ENCODE measurements around the gene ERV3-1. TPM values are rescaled to one million over a fixed set of nuclear protein-coding genes. Genes with fewer than 3 reads are reported as not detected.
"Not testable (repeated sequence)": the region's sequence is repeated elsewhere in the genome, so short reads cannot be mapped to it uniquely, and the experiment has no call there.

ERV3-1 gene
- total RNA-seq, 1 experiment from 2014 or later, result 7.2 TPM

DNA sequence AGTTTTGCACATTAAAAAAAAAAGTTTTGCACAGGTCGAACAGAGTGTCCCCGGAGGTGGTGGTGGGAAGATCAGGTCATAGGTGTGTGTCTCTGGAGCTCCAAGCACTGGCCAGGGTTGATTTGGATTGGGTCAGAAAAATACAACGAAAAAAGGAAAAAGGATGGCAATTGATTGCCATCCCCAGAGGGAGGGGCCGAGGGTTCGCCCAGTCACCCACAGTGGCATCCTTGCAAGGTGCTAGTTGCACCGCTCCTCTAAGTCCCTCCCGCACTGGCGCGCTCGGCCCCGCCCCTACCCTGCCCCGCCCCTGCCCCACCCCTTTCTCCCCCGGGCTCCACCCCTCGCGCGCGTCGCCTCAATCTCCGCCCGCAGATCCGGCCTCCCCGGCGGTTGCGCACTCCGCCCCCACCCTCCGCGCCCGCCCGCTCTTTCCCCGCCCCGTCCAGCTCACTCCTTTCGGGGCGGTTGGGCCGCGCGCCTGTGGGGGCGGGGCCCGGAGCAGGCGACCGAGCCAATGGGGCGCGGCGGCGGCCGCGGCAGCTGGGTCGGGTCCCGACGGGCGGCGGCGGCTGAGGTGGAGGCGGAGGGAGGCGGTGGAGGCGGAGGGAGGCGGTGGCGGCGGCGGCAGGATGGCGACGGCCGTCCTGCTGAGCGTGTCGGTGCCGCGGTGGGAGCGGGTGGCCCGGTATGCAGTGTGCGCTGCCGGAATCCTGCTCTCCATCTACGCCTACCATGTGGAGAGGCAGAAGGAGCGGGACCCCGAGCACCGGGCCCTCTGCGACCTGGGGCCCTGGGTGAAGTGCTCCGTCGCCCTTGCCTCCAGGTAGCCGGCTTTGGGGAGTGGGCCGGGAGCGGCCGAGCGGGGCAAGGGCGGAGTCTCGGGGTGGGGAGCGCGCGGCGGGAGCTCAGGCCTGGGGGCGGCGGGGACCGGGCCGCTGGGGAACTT is 31.5 kb upstream of the ERV3-1 start:
- ChIA-PET RAD21 (ENCODE audit: low non-redundant PET in 1 of 2, low total read pairs in 2 of 2, uncharacterized antibody in 2 of 2, unreplicated experiment in 2 of 2) (interaction anchor here in 1 of 2 experiments (0.6 kb wide), 2 partner anchors 269 to 439 kb away, joined by 3 to 4 read pairs; no protein-coding TSS in a partner anchor), CTCF (interaction anchor here (0.6 kb wide), 1 partner anchor 21 kb away, joined by 4 read pairs; no protein-coding TSS in a partner anchor), POLR2A (interaction anchor here (0.6 to 1.2 kb wide), 2 partner anchors 12 to 16 kb away, joined by 3 to 4 read pairs; no protein-coding TSS in a partner anchor)
- BruUV-seq (replicated peaks), result no TSS peak
- H4K20me1 ChIP-seq (ENCODE audit: insufficient read depth), result no peaks in the 10 kb centered on the region
- H3K9me3 ChIP-seq (ENCODE audit: control insufficient read depth in 1 of 2, insufficient read depth in 1 of 2, low read depth in 1 of 2, low read length in 2 of 2), result no peaks in the 10 kb centered on the region
- peak overlapping the region; percentile 53 for H3K4me2 ChIP-seq (ENCODE audit: low read length)
- peaks cover 2 to 18% of the 10 kb centered on the region in 2 experiments; a peak in 3 of 4 replicates for H3K4me1 ChIP-seq (ENCODE audit: control insufficient read depth in 1 of 2, insufficient read depth in 2 of 2, low read length in 2 of 2)
- peak; percentile 82 for DNase-seq (ENCODE audit: low read depth, low spot score)
- peak overlapping the region; percentile 58 to 71 for H3K4me3 ChIP-seq (replicated peaks in 1 of 2; ENCODE audit: low read depth in 1 of 2, low read length in 2 of 2)
- peak overlapping the region; percentile 77 for H3K9ac ChIP-seq (ENCODE audit: low read length)
- H3K27ac ChIP-seq (ENCODE audit: low read depth, low read length), result peak overlapping the region; percentile 75
- peaks cover 22% of the 10 kb centered on the region for H3K79me2 ChIP-seq (ENCODE audit: insufficient read depth, low read length)
- H3K27me3 ChIP-seq (ENCODE audit: insufficient read depth, low read length), result no peaks in the 10 kb centered on the region
- no peak overlapping the region for H2AFZ ChIP-seq (ENCODE audit: low read depth, low read length, poor library complexity, severe bottlenecking)
- TF ChIP-seq EGR1 (IDR thresholded peaks at IDR 0.05; ENCODE audit: low read depth) (peak; percentile 39; the same call in 1 of the 2 replicates), SRF (IDR thresholded peaks at IDR 0.05; ENCODE audit: low read depth) (no peak)
- ATAC-seq, result peak; percentile 89
- intact Hi-C loops (cut with micrococcal nuclease), result no loop called here
- no peaks in the 10 kb centered on the region for H3K36me3 ChIP-seq (ENCODE audit: control insufficient read depth in 1 of 2, insufficient read depth in 2 of 2, low read length in 2 of 2)
- H3K9me2 ChIP-seq (ENCODE audit: insufficient read depth), result no peaks in the 10 kb centered on the region

DNA sequence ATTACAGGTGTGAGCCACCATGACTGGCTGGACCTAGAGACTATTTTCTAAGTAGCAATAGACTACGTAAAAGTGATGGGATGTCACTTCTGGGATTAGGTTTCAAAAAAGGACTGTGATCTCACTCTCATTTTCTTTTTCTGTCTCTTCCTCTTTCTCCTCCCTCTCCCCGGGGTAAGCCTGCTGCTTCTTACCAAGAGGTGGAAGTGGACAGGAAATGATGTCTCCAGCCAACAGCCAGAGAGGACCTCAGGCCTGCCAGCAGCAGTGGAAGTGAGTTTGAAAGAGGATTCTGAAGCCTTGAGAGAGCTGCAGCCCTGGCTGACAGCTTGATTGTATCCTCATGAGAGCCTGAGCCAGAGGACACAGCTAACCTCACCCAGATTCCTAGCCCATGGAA is 30.0 kb upstream of the ERV3-1 start:
- H3K4me3 ChIP-seq (replicated peaks in 1 of 2; ENCODE audit: low read depth in 1 of 2, low read length in 2 of 2); H4K20me1 ChIP-seq (ENCODE audit: insufficient read depth); RAD21 ChIA-PET (ENCODE audit: low non-redundant PET in 1 of 2, low total read pairs in 2 of 2, uncharacterized antibody in 2 of 2, unreplicated experiment in 2 of 2); DNase-seq (ENCODE audit: low read depth, low spot score); H3K9ac ChIP-seq (ENCODE audit: low read length); H2AFZ ChIP-seq (ENCODE audit: low read depth, low read length, poor library complexity, severe bottlenecking); intact Hi-C loops (cut with micrococcal nuclease); H3K36me3 ChIP-seq (ENCODE audit: control insufficient read depth in 1 of 2, insufficient read depth in 2 of 2, low read length in 2 of 2); H3K27me3 ChIP-seq (ENCODE audit: insufficient read depth, low read length); H3K4me2 ChIP-seq (ENCODE audit: low read length); H3K27ac ChIP-seq (ENCODE audit: low read depth, low read length); H3K9me3 ChIP-seq (ENCODE audit: control insufficient read depth in 1 of 2, insufficient read depth in 1 of 2, low read depth in 1 of 2, low read length in 2 of 2); POLR2A ChIA-PET; H3K9me2 ChIP-seq (ENCODE audit: insufficient read depth); ATAC-seq; BruUV-seq (replicated peaks): not testable (repeated sequence)
- Histone ChIP-seq H3K4me1 (ENCODE audit: control insufficient read depth in 1 of 2, insufficient read depth in 2 of 2, low read length in 2 of 2) (peaks cover 2 to 18% of the 10 kb centered on the region in 2 experiments; a peak in 3 of 4 replicates), H3K79me2 (ENCODE audit: insufficient read depth, low read length) (peaks cover 15% of the 10 kb centered on the region)
- CTCF ChIA-PET, result interaction anchor here (0.6 kb wide), 2 partner anchors 123 to 441 kb away, joined by 3 read pairs; no protein-coding TSS in a partner anchor

DNA sequence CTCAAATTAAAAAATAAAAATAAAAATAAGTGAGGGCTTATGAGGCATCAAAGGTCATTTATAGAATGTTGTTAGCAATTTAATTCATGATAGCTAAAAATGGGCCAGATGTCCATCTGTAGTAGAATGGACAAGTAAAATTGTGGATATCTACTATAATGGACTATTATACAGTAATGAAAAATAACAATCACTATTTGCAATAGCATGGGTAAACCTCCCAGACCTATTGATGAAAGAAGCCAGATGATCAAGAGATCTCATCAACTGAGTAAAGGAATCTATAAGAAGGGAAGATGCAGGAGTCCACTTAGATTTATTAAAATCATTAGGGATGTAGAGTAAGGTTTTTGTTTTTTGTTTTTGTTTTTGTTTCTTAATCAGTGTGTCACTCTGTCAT is 29.0 kb upstream of the ERV3-1 start:
- BruUV-seq (replicated peaks); RAD21 ChIA-PET (ENCODE audit: low non-redundant PET in 1 of 2, low total read pairs in 2 of 2, uncharacterized antibody in 2 of 2, unreplicated experiment in 2 of 2); POLR2A ChIA-PET: not testable (repeated sequence)

DNA sequence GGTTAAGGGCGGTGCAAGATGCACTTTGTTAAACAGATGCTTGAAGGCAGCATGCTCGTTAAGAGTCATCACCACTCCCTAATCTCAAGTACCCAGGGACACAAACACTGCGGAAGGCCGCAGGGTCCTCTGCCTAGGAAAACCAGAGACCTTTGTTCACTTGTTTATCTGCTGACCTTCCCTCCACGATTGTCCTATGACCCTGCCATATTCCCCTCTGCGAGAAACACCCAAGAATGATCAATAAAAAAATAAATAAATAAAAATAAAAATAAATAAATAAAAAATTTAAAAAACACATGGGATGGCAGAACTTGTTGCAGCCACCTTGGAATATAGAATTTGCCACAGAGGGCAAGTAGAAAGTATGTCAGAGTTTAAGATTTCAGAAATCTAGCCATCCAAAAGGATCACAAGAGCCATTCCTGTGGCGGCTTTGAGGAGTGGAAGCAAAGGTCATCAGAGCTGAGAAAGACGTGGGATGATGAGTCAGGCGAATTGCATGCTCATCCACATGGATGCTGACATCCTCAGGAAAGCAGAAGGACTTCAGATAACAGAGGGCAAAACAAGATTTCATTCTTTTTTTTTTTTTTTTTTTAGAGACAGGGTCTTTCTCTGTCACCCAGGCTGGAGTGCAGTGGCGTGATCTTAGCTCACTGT is 27.8 kb upstream of the ERV3-1 start:
- BruUV-seq (replicated peaks); RAD21 ChIA-PET (ENCODE audit: low non-redundant PET in 1 of 2, low total read pairs in 2 of 2, uncharacterized antibody in 2 of 2, unreplicated experiment in 2 of 2); H3K27me3 ChIP-seq (ENCODE audit: insufficient read depth, low read length); H3K4me2 ChIP-seq (ENCODE audit: low read length); H3K9ac ChIP-seq (ENCODE audit: low read length); CTCF ChIA-PET; H3K9me2 ChIP-seq (ENCODE audit: insufficient read depth); POLR2A ChIA-PET; H3K4me3 ChIP-seq (replicated peaks in 1 of 2; ENCODE audit: low read depth in 1 of 2, low read length in 2 of 2); H3K79me2 ChIP-seq (ENCODE audit: insufficient read depth, low read length); H3K4me1 ChIP-seq (ENCODE audit: control insufficient read depth in 1 of 2, insufficient read depth in 2 of 2, low read length in 2 of 2); H2AFZ ChIP-seq (ENCODE audit: low read depth, low read length, poor library complexity, severe bottlenecking); ATAC-seq; H3K36me3 ChIP-seq (ENCODE audit: control insufficient read depth in 1 of 2, insufficient read depth in 2 of 2, low read length in 2 of 2); H4K20me1 ChIP-seq (ENCODE audit: insufficient read depth); H3K9me3 ChIP-seq (ENCODE audit: control insufficient read depth in 1 of 2, insufficient read depth in 1 of 2, low read depth in 1 of 2, low read length in 2 of 2); DNase-seq (ENCODE audit: low read depth, low spot score); H3K27ac ChIP-seq (ENCODE audit: low read depth, low read length); intact Hi-C loops (cut with micrococcal nuclease): not testable (repeated sequence)

More for the DNA sequence above, 29.0 kb upstream of the ERV3-1 start:
- H3K36me3 ChIP-seq (ENCODE audit: control insufficient read depth in 1 of 2, insufficient read depth in 2 of 2, low read length in 2 of 2); intact Hi-C loops (cut with micrococcal nuclease); H3K4me2 ChIP-seq (ENCODE audit: low read length); H4K20me1 ChIP-seq (ENCODE audit: insufficient read depth); CTCF ChIA-PET; ATAC-seq; H2AFZ ChIP-seq (ENCODE audit: low read depth, low read length, poor library complexity, severe bottlenecking); H3K9me2 ChIP-seq (ENCODE audit: insufficient read depth); H3K27ac ChIP-seq (ENCODE audit: low read depth, low read length); H3K9me3 ChIP-seq (ENCODE audit: control insufficient read depth in 1 of 2, insufficient read depth in 1 of 2, low read depth in 1 of 2, low read length in 2 of 2); DNase-seq (ENCODE audit: low read depth, low spot score); H3K27me3 ChIP-seq (ENCODE audit: insufficient read depth, low read length); H3K9ac ChIP-seq (ENCODE audit: low read length); H3K4me3 ChIP-seq (replicated peaks in 1 of 2; ENCODE audit: low read depth in 1 of 2, low read length in 2 of 2): not testable (repeated sequence)
- Histone ChIP-seq H3K79me2 (ENCODE audit: insufficient read depth, low read length) (peaks cover 15% of the 10 kb centered on the region), H3K4me1 (ENCODE audit: control insufficient read depth in 1 of 2, insufficient read depth in 2 of 2, low read length in 2 of 2) (peaks cover 2 to 18% of the 10 kb centered on the region in 2 experiments; a peak in 3 of 4 replicates)

All from HCT116 (cell line).